Endothelial cell of umbilical vein (primary cell): Measurements from ENCODE around the gene DHRS9. TPM values are rescaled to one million over a fixed set of nuclear protein-coding genes. Genes with fewer than 3 reads are reported as not detected.

Experiments used
- BruUV-seq: library from RNA; stranded (reverse); fragments of 400-500 nt; replicated peaks from 2 replicates; lab custom pipeline; 2021; lab: Mats Ljungman, UMichigan
- CTCF ChIA-PET: fragments of 300-600, 350-600 bp; sonication (Branson Sonifier 250); formaldehyde crosslinking; loops from one replicate; lab custom pipeline; 2021; ENCODE audit warnings: antibody characterized with exemption, inconsistent platforms; lab: Charles Lee
- POLR2A ChIA-PET: fragments of 300-600, 350-600 bp; sonication (Branson Sonifier 250); formaldehyde crosslinking; loops from one replicate; lab custom pipeline; 2021; ENCODE audit warnings: antibody characterized with exemption, inconsistent platforms; lab: Charles Lee
- DNase-seq: peaks from one replicate; pipeline ENCODE4 v3.0.0-alpha.2; 2011; ENCODE audit warnings: low read depth, low spot score
- FAIRE-seq: peaks from 2 replicates; lab custom pipeline; 2011; peaks lifted over from hg19 to GRCh38; lab: Jason Lieb, UNC
- H2AFZ ChIP-seq: 2 replicates; pipeline ENCODE4 v1.6.0; 2012; ENCODE audit warnings: low read depth, low read length, control low read depth, inconsistent platforms
- H3K27ac ChIP-seq: 2 replicates; pipeline ENCODE4 v1.5.1; 2011; ENCODE audit warnings: low read depth, mild to moderate bottlenecking, control low read depth, low read length, moderate library complexity; ENCODE audit not compliant: insufficient read depth
- H3K27me3 ChIP-seq, 2 experiments: 2 replicates each; pipeline versions ENCODE4 v1.6.0 to v1.6.1; 2011; ENCODE audit warnings: low read length in 2 of 2, mixed read lengths in 1 of 2; ENCODE audit not compliant: control insufficient read depth in 2 of 2, insufficient read depth in 2 of 2
- H3K36me3 ChIP-seq, 2 experiments: 2 replicates in 1 of 2; 3 replicates in 1 of 2; pipeline ENCODE4 v1.5.1; 2011; ENCODE audit warnings: low read length in 2 of 2, mild to moderate bottlenecking in 1 of 2, moderate library complexity in 1 of 2; ENCODE audit not compliant: control insufficient read depth in 2 of 2, insufficient read depth in 2 of 2; ENCODE audit errors: extremely low read depth in 1 of 2
- H3K4me1 ChIP-seq: 3 replicates; pipeline ENCODE4 v1.5.1; 2011; ENCODE audit warnings: mild to moderate bottlenecking, low read length; ENCODE audit not compliant: control insufficient read depth, insufficient read depth; ENCODE audit errors: extremely low read depth
- H3K4me2 ChIP-seq: 2 replicates; pipeline ENCODE4 v1.6.1; 2011; ENCODE audit warnings: low read length, control low read depth, mixed read lengths; ENCODE audit not compliant: insufficient read depth
- H3K4me3 ChIP-seq, 3 experiments: fragments of 200-600 bp in 1 of 3; sonication (generic), shearing (Covaris generic) in 1 of 3; replicated peaks in 1 of 3; 2 replicates each; pipeline ENCODE4 v1.5.1; 2011 to 2016; ENCODE audit warnings: control low read depth in 3 of 3, low read length in 3 of 3, mild to moderate bottlenecking in 2 of 3, inconsistent platforms in 1 of 3, low read depth in 1 of 3, moderate library complexity in 1 of 3; ENCODE audit not compliant: insufficient read depth in 1 of 3
- H3K79me2 ChIP-seq: 2 replicates; pipeline ENCODE4 v1.6.0; 2012; ENCODE audit warnings: low read length, inconsistent platforms; ENCODE audit not compliant: control insufficient read depth, insufficient read depth
- H3K9ac ChIP-seq: replicated peaks from 2 replicates; pipeline ENCODE3; 2011; ENCODE audit warnings: low read length, control low read depth; ENCODE audit not compliant: insufficient read depth; ENCODE audit errors: extremely low read depth
- H3K9me1 ChIP-seq: replicated peaks from 3 replicates; pipeline ENCODE4 v1.6.0; 2011; ENCODE audit warnings: mild to moderate bottlenecking, low read length; ENCODE audit not compliant: control insufficient read depth, insufficient read depth; ENCODE audit errors: extremely low read depth
- H3K9me3 ChIP-seq: replicated peaks from 2 replicates; pipeline ENCODE4 v1.5.1; 2012; ENCODE audit warnings: low read length, inconsistent platforms; ENCODE audit not compliant: control insufficient read depth, insufficient read depth
- H4K20me1 ChIP-seq: replicated peaks from 2 replicates; pipeline ENCODE3; 2011; ENCODE audit warnings: mild to moderate bottlenecking, low read length; ENCODE audit not compliant: control insufficient read depth, insufficient read depth; ENCODE audit errors: extremely low read depth
- CTCF ChIP-seq, 2 donors: IDR thresholded peaks; 1 replicate in 1 of 2; 2 replicates in 1 of 2; pipeline ENCODE4 v1.5.1; 2011; ENCODE audit warnings: low read length in 2 of 2, mild to moderate bottlenecking in 2 of 2, moderate library complexity in 2 of 2, control low read depth in 1 of 2, inconsistent platforms in 1 of 2, low read depth in 1 of 2; ENCODE audit not compliant: insufficient read depth in 1 of 2; ENCODE audit errors: extremely low read depth in 1 of 2
- EZH2 ChIP-seq: IDR thresholded peaks from 2 replicates; pipeline ENCODE4 v1.6.1; 2012; ENCODE audit warnings: borderline replicate concordance, low read depth, mild to moderate bottlenecking, moderate library complexity, low read length, inconsistent platforms; ENCODE audit not compliant: severe bottlenecking
- FOS ChIP-seq: IDR thresholded peaks from 2 replicates; pipeline ENCODE4 v1.6.1; 2011; ENCODE audit warnings: mild to moderate bottlenecking, low read length, moderate library complexity, borderline replicate concordance; ENCODE audit not compliant: insufficient read depth
- GATA2 ChIP-seq: IDR thresholded peaks from 2 replicates; pipeline ENCODE4 v1.7.0; 2011; ENCODE audit warnings: low read depth, mild to moderate bottlenecking, moderate library complexity, mixed read lengths, low read length; ENCODE audit not compliant: insufficient read length, insufficient read depth
- JUN ChIP-seq: IDR thresholded peaks from 2 replicates; pipeline ENCODE4 v1.6.1; 2011; ENCODE audit warnings: borderline replicate concordance, low read depth; ENCODE audit not compliant: insufficient read length, insufficient read depth
- MAX ChIP-seq: IDR thresholded peaks from 2 replicates; pipeline ENCODE4 v1.6.1; 2011; ENCODE audit not compliant: insufficient read depth, insufficient read length
- MYC ChIP-seq: IDR thresholded peaks from one replicate; pipeline ENCODE4 v1.6.1; 2011; ENCODE audit warnings: mild to moderate bottlenecking, low read depth, low read length
- POLR2A ChIP-seq: IDR thresholded peaks from 2 replicates; pipeline ENCODE4 v1.6.1; 2012; ENCODE audit warnings: low read depth, mild to moderate bottlenecking, control low read depth, low read length
- POLR2AphosphoS5 ChIP-seq: IDR thresholded peaks from 2 replicates; pipeline ENCODE4 v1.6.1; 2012; ENCODE audit warnings: low read depth, mild to moderate bottlenecking, control low read depth, low read length, moderate library complexity; ENCODE audit not compliant: insufficient read depth
- dilution Hi-C: fragments of 300-500 bp; cut with MboI; formaldehyde crosslinking; loops from one replicate; pipeline ENCODE4 v1.15.0; 2019; ENCODE audit warnings: low sequenced_read_pairs; ENCODE audit not compliant: extremely low pct_ligation_motif_present
- intact Hi-C: fragments of 100-400 bp; cut with micrococcal nuclease; formaldehyde crosslinking; loops from one replicate; pipeline ENCODE4 v1.10.0; 2022
- polyA plus RNA-seq, 4 experiments: library from polyadenylated mRNA; depleted of rRNA in 3 of 4; stranded (reverse) in 3 of 4; unstranded in 1 of 4; fragments of >200 nt; gene quantifications; 2 replicates each; pipeline versions ENCODE4 v1.2.1 to v1.2.3, GENCODE V29; 2011 to 2012; ENCODE audit warnings: missing spikeins in 1 of 4
- total RNA-seq: library from RNA; stranded (reverse); gene quantifications from 2 replicates; pipeline ENCODE4 v1.2.3, GENCODE V29; 2021

Gene DHRS9
- total and polyA plus RNA-seq, 2 donors (not counting 3 experiments of a cell fraction or from before 2014, with no cell fraction given) = 0.40 TPM; not detected in 1

- FAIRE-seq (no peak), DNase-seq (no peak)
- H3K79me2 ChIP-seq = no peaks in the 10 kb centered on the region
- no peak overlapping the region for H3K4me3 ChIP-seq
- H2AFZ ChIP-seq = peak overlapping the region; percentile 31
- no peaks in the 10 kb centered on the region for H3K36me3 ChIP-seq
- H3K9ac ChIP-seq = no peak overlapping the region
- no peaks in the 10 kb centered on the region for H3K27me3 ChIP-seq
- ChIA-PET CTCF (interaction anchor here (0.5 kb wide), 1 partner anchor 1339 kb away, joined by 3 read pairs; no protein-coding TSS in a partner anchor), POLR2A (interaction anchor here (0.6 kb wide), 1 partner anchor 555 kb away, joined by 3 read pairs; no protein-coding TSS in a partner anchor)
- no peaks in the 10 kb centered on the region for H3K9me1 ChIP-seq
- no peak overlapping the region for H3K4me2 ChIP-seq
- TF ChIP-seq CTCF (IDR thresholded peaks at IDR 0.05; ENCODE audit: extremely low read depth in 1 of 2, insufficient read depth in 1 of 2, low read depth in 1 of 2, low read length in 2 of 2) (no peak), JUN (no peak), POLR2AphosphoS5 (no peak), POLR2A (no peak), EZH2 (no peak), MYC (no peak), GATA2 (no peak), FOS (no peak), MAX (no peak)
- H3K27ac ChIP-seq = no peak overlapping the region
- dilution Hi-C loops = no loop called here
- peaks cover 5% of the 10 kb centered on the region for H3K4me1 ChIP-seq
- H4K20me1 ChIP-seq = no peaks in the 10 kb centered on the region
- no peaks in the 10 kb centered on the region for H3K9me3 ChIP-seq
- intact Hi-C loops = no loop called here
- BruUV-seq = no TSS peak
Observed at GRCh38 chr2:169071455-169071854, 2.1 kb downstream of the DHRS9 start.
